Activated naive CD8-positive, alpha-beta T cell (primary cell): ENCODE results near the gene FGF12.

Experiments used
- H3K27ac Mint-ChIP-seq: one replicate; pipeline ENCODE4 v1.8.0; 2021; ENCODE audit warnings: mixed read lengths
- H3K27me3 Mint-ChIP-seq: one replicate; pipeline ENCODE4 v1.8.0; 2021; ENCODE audit warnings: mixed read lengths
- H3K36me3 Mint-ChIP-seq: one replicate; pipeline ENCODE4 v1.8.0; 2021; ENCODE audit warnings: mixed read lengths
- H3K4me1 Mint-ChIP-seq: one replicate; pipeline ENCODE4 v1.8.0; 2021; ENCODE audit warnings: low read depth, mixed read lengths
- H3K4me3 Mint-ChIP-seq: one replicate; pipeline ENCODE4 v1.8.0; 2021; ENCODE audit warnings: mild to moderate bottlenecking, mixed read lengths
- H3K9me3 Mint-ChIP-seq: one replicate; pipeline ENCODE4 v1.8.0; 2021; ENCODE audit warnings: low read depth, mixed read lengths

Gene FGF12

GRCh38 chr3:192645437-192645836 lies 81.9 kb downstream of the FGF12 start:
- H3K27ac Mint-ChIP-seq = no peak overlapping the region
- no peaks in the 10 kb centered on the region for H3K36me3 Mint-ChIP-seq
- H3K27me3 Mint-ChIP-seq = no peaks in the 10 kb centered on the region
- H3K4me1 Mint-ChIP-seq = no peaks in the 10 kb centered on the region
- no peaks in the 10 kb centered on the region for H3K9me3 Mint-ChIP-seq
- no peak overlapping the region for H3K4me3 Mint-ChIP-seq

DNA sequence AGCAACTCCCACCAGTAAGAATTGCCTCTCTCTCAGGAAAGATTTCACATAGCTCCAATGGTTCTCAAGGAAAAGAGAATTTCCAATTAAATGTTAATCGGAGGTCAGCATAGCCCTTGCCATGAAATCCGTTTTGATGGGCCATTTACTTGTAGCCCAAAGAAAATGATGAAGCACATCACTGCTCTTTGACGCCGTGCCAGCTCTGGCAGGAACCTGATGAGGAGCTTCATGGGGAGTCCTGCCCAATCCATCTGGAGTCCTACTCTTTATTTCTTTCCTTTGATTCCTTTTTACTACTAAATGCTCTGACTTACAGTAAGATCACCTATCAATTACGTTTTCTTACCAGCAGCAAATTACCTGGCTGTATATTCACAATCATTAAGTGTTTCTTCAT lies 84.7 kb downstream of the FGF12 start:
- no peaks in the 10 kb centered on the region for H3K27me3 Mint-ChIP-seq
- no peaks in the 10 kb centered on the region for H3K36me3 Mint-ChIP-seq
- no peaks in the 10 kb centered on the region for H3K4me1 Mint-ChIP-seq
- no peak overlapping the region for H3K27ac Mint-ChIP-seq
- H3K4me3 Mint-ChIP-seq = no peak overlapping the region
- H3K9me3 Mint-ChIP-seq = no peaks in the 10 kb centered on the region

DNA sequence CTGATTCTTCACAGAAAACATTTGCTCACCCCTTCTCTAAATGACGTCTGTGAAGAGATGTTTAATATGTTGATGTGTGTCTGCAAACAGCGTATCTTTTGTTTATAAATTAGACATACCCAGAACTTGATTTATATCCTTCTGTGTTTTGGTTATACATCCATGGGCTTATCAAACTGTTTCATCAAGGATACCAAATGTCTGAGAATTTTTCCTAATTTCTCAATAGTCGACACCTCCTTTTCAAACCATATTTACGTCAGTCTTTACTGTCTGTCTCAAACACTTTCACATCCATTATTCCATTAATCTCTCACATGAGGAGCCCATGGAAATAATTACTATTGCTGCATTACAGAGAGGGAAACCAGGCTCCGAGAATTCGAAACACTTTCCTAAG lies 85.4 kb downstream of the FGF12 start:
- Mint-ChIP-seq H3K9me3 (no peaks in the 10 kb centered on the region), H3K36me3 (no peaks in the 10 kb centered on the region), H3K4me1 (no peaks in the 10 kb centered on the region), H3K27ac (no peak overlapping the region), H3K27me3 (no peaks in the 10 kb centered on the region), H3K4me3 (no peak overlapping the region)

- no peak overlapping the region for H3K4me3 Mint-ChIP-seq
- no peaks in the 10 kb centered on the region for H3K27me3 Mint-ChIP-seq
- no peaks in the 10 kb centered on the region for H3K9me3 Mint-ChIP-seq
- H3K27ac Mint-ChIP-seq = no peak overlapping the region
- H3K4me1 Mint-ChIP-seq = no peaks in the 10 kb centered on the region
- no peaks in the 10 kb centered on the region for H3K36me3 Mint-ChIP-seq
These were observed 87.4 kb downstream of the FGF12 start for GRCh38 chr3:192639987-192640386.

- Mint-ChIP-seq H3K4me1 (no peaks in the 10 kb centered on the region), H3K27ac (no peak overlapping the region), H3K27me3 (no peaks in the 10 kb centered on the region), H3K4me3 (no peak overlapping the region), H3K36me3 (no peaks in the 10 kb centered on the region), H3K9me3 (no peaks in the 10 kb centered on the region)
These were observed 89.5 kb downstream of the FGF12 start for GRCh38 chr3:192637803-192638202.

DNA sequence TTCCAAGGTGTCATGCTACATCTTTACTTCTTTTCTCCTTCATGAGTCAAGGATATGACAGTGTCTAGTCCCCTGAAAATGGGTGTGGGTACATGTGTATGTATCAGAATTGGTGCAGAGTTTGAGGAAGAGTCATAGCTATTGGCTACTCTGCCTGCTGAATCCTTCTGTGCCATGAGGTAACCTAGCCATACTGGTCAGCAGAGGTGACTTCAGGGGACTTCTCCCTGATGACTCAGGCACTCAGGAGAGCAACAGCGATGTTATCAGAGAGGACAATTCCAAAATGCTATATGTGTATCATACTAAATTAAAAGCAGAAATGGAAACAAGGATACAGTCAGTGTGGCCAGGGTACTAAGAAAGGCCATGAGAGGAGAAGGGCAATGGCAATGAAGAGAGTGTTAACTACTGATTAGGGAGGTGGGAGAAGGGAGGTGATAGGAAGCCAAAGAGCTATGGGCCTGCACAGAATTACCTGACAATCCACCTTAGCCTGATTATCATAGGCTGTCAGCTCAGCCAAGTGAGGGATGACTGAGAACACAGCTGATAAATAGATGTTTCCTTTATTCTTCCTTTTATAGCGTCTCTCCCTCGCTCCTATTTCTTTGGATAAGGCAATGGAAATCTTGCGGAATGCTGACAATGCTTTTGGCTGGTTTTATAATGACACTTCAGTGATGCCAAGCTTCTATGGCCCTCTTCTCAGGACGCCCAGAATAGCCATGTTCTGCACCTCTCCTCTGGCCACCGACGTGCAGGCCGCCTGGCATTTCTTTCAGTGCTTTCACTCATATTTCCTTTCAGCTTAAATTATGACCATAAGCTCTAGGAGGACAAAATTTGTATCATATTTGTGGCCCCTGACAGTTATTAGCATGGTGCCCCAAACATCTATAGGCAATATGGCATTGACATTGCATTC lies 90.6 kb downstream of the FGF12 start:
- Mint-ChIP-seq H3K27me3 (no peaks in the 10 kb centered on the region), H3K36me3 (no peaks in the 10 kb centered on the region), H3K4me1 (no peaks in the 10 kb centered on the region), H3K9me3 (no peaks in the 10 kb centered on the region), H3K27ac (no peak overlapping the region), H3K4me3 (no peak overlapping the region)

DNA sequence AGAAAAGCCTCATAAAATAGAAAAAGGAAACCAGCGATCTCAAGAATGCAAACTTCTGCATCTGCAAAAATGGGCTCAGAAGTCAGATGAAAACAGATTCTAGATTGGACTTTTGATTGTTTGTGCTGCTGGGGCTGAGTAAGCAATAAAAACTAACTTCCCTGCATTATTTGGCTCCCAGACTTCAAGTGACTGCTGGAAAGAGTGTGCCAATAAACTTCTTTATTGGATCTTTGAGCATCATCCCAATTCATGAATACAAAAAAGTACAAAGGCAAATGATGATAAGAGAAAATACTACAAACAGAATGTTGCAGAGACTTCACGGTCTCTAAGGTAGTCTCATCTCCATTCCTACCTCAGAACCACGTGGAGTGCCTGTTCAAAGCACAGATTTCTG lies 97.9 kb downstream of the FGF12 start:
- Mint-ChIP-seq H3K27ac (no peak overlapping the region), H3K27me3 (no peaks in the 10 kb centered on the region), H3K9me3 (no peaks in the 10 kb centered on the region), H3K4me3 (no peak overlapping the region), H3K4me1 (no peaks in the 10 kb centered on the region), H3K36me3 (no peaks in the 10 kb centered on the region)

DNA sequence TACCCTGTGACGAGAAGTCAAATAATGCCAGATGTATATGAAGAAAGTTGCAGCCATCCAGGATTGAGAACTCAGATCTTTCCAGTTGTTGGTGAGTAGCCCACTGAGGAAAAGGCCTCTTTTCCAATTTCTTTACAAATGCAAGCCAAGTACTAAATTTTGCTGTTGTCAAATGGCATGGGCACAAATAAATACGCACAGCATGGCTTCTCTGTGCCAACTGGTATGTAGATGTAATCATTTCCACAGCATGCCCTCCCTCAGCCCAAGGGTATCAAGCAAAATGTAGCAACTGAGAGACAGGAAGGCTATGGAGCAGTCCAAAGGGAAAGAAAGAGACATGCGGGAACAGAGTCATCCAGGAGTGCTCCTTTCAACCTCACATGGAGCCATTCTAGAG lies 105.4 kb downstream of the FGF12 start:
- H3K4me3 Mint-ChIP-seq = no peak overlapping the region
- H3K27me3 Mint-ChIP-seq = peaks cover 2% of the 10 kb centered on the region
- H3K27ac Mint-ChIP-seq = no peak overlapping the region
- H3K36me3 Mint-ChIP-seq = no peaks in the 10 kb centered on the region
- no peaks in the 10 kb centered on the region for H3K9me3 Mint-ChIP-seq
- no peaks in the 10 kb centered on the region for H3K4me1 Mint-ChIP-seq

DNA sequence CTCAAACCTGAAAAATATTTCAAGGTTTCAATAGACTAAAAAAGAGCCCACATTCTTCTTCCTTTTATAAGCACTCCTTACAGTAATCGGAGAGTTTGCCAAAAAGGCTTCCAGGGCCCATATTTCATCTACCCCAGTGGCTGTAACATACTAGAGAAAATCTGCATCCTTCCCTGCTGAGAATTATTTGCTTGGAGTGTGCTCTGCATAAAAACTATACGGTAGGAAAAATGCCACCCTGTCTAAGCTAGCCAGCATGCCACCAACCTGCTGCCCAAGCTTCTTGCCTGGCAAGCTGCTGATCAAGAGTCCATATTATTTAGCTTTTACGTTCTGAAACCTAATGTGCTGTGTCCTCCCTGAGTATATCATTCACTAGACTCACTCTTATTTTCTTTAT lies 107.1 kb downstream of the FGF12 start:
- Mint-ChIP-seq H3K4me3 (no peak overlapping the region), H3K4me1 (no peaks in the 10 kb centered on the region), H3K27me3 (peaks cover 5% of the 10 kb centered on the region), H3K36me3 (no peaks in the 10 kb centered on the region), H3K27ac (no peak overlapping the region), H3K9me3 (no peaks in the 10 kb centered on the region)

GRCh38 chr3:192611411-192611810 lies 115.9 kb downstream of the FGF12 start:
- Mint-ChIP-seq H3K27ac (no peak overlapping the region), H3K9me3 (no peaks in the 10 kb centered on the region), H3K4me3 (no peak overlapping the region), H3K36me3 (no peaks in the 10 kb centered on the region), H3K4me1 (no peaks in the 10 kb centered on the region), H3K27me3 (peaks cover 4% of the 10 kb centered on the region)

DNA sequence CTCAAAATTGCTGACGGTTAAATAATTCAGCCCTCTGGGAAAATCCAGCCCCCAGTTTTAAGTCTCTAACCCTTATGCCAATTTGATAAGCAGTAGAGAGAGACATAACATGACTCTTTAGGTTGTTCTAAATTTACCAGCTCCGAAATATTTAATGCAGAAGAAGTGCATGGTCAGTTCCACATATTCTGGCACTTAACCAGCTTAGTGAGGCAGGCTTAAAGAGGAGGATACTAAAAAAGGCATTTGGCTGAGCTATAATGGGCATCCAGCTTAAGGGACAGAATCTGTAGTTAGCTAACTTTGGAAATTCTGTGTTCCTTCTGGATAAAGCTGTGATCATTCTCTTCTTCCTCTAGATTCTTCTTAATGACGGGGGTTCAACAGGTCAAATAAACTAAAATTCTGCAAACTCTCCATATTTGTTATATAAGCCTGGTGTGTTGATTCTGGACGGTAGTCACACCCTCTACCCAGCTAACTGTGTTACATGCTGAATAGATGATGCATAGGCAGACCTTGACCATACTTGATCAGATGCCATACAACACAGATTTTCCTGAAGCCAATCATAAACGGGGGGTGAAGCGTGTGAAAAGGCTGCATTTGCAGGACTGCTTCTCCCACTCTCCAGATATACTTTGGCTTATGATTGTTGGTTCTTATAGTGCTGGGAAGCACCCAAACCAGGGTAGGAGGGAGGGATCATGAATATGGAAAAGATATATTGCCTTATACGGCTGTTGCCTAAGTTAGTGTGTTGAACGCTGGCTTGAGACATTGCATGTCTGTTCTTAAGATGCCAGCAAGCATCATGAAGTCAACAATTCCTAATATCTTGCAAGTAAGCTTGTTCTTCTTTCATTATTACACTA lies 118.4 kb downstream of the FGF12 start:
- peaks cover 1% of the 10 kb centered on the region for H3K27me3 Mint-ChIP-seq
- H3K4me1 Mint-ChIP-seq = no peaks in the 10 kb centered on the region
- H3K36me3 Mint-ChIP-seq = no peaks in the 10 kb centered on the region
- H3K4me3 Mint-ChIP-seq = no peak overlapping the region
- H3K27ac Mint-ChIP-seq = no peak overlapping the region
- H3K9me3 Mint-ChIP-seq = no peaks in the 10 kb centered on the region

DNA sequence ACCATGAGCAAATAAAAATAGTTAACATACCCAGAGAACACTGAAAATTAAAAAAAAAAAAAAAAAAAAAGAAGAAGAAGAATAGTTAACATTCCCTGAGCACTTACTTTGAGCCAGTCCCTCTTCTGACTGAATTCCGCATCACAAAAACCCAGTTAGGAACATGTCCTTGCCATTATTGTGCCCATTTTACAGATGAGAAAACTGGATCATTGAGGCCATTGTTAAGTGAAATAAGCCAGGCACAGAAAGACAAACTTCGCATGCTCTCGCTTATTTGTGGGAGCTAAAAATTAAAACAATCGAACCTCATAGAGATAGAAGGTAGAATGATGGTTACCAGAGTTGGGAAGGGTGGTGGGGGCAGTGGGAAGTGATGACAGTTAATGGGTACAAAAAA lies 119.5 kb downstream of the FGF12 start:
- H3K4me3 Mint-ChIP-seq = no peak overlapping the region
- H3K4me1 Mint-ChIP-seq = no peaks in the 10 kb centered on the region
- H3K36me3 Mint-ChIP-seq = no peaks in the 10 kb centered on the region
- peaks cover 4% of the 10 kb centered on the region for H3K9me3 Mint-ChIP-seq
- H3K27ac Mint-ChIP-seq = no peak overlapping the region
- H3K27me3 Mint-ChIP-seq = no peaks in the 10 kb centered on the region

- no peaks in the 10 kb centered on the region for H3K36me3 Mint-ChIP-seq
- H3K27ac Mint-ChIP-seq = no peak overlapping the region
These were observed 129.4 kb downstream of the FGF12 start for GRCh38 chr3:192597913-192598312.

DNA sequence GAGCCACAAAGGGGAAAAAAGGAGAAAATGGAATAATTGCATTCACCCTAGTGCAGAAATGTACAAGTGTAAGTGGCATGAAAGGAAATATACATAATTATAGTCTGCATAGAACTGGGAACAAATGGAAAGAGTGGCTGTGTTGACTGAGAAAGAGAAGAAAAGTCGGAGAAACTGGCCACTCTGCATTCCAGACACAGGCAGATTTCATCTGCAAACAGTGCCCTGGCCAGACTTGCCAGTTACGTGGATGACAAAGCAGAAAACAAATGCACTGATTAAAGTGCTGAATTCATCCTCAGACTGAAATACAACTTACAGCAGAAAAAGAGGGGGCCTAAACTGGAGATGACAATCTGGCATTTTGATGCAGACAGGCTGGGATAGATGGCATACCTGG lies 129.8 kb downstream of the FGF12 start:
- Mint-ChIP-seq H3K9me3 (peaks cover 8% of the 10 kb centered on the region), H3K36me3 (no peaks in the 10 kb centered on the region), H3K27me3 (peaks cover 2% of the 10 kb centered on the region), H3K4me3 (no peak overlapping the region), H3K4me1 (no peaks in the 10 kb centered on the region), H3K27ac (no peak overlapping the region)

More at GRCh38 chr3:192597913-192598312, 129.4 kb downstream of the FGF12 start:
- H3K27me3 Mint-ChIP-seq = peaks cover 2% of the 10 kb centered on the region
- H3K9me3 Mint-ChIP-seq = peaks cover 8% of the 10 kb centered on the region
- no peaks in the 10 kb centered on the region for H3K4me1 Mint-ChIP-seq
- H3K4me3 Mint-ChIP-seq = no peak overlapping the region

- Mint-ChIP-seq H3K36me3 (no peaks in the 10 kb centered on the region), H3K4me3 (no peak overlapping the region), H3K27ac (no peak overlapping the region), H3K27me3 (peaks cover 2% of the 10 kb centered on the region), H3K9me3 (no peaks in the 10 kb centered on the region), H3K4me1 (no peaks in the 10 kb centered on the region)
These were observed 148.6 kb downstream of the FGF12 start for GRCh38 chr3:192578729-192579128.
